Bronchial epithelial cell (primary cell): ENCODE data around the gene ZNF653. TPM values are rescaled to one million over a fixed set of nuclear protein-coding genes. Genes with fewer than 3 reads are reported as not detected.
"Not testable (repeated sequence)": the region's sequence is repeated elsewhere in the genome, so short reads cannot be mapped to it uniquely, and the experiment has no call there.

Source experiments
- DNase-seq: peaks from one replicate; pipeline ENCODE4 v3.0.0-alpha.2; 2010; ENCODE audit warnings: low read depth
- FAIRE-seq: peaks from 2 replicates; lab custom pipeline; 2011; peaks lifted over from hg19 to GRCh38; lab: Jason Lieb, UNC
- H3K27me3 ChIP-seq: 2 replicates; pipeline ENCODE4 v1.5.1; 2011; ENCODE audit warnings: low read length; ENCODE audit not compliant: control insufficient read depth, insufficient read depth
- H3K36me3 ChIP-seq: 2 replicates; pipeline ENCODE4 v1.5.1; 2011; ENCODE audit warnings: low read length; ENCODE audit not compliant: control insufficient read depth, insufficient read depth
- H3K4me3 ChIP-seq: 2 replicates; pipeline ENCODE4 v1.5.1; 2011; ENCODE audit warnings: mild to moderate bottlenecking, low read depth, low read length, control low read depth
- CTCF ChIP-seq: IDR thresholded peaks from 2 replicates; pipeline ENCODE4 v1.5.1; 2011; ENCODE audit warnings: mild to moderate bottlenecking, moderate library complexity, low read length, control low read depth, inconsistent platforms; ENCODE audit not compliant: insufficient read depth, severe bottlenecking
- total RNA-seq: library from RNA; depleted of rRNA; stranded (reverse); fragments of >200 nt; gene quantifications from 2 replicates; pipeline ENCODE4 v1.2.1, GENCODE V29; 2014

Gene ZNF653
- total RNA-seq, 1 donor from 2014 or later = 5.3 TPM

GRCh38 chr19:11437955-11438354 lies 67.7 kb downstream of the ZNF653 start:
- TF ChIP-seq CTCF = no peak
- H3K36me3 ChIP-seq = peaks cover 27% of the 10 kb centered on the region
- no peaks in the 10 kb centered on the region for H3K27me3 ChIP-seq
- DNase-seq (no peak), FAIRE-seq (no peak)
- H3K4me3 ChIP-seq = no peak overlapping the region

- FAIRE-seq (no peak), DNase-seq (peak; percentile 13)
- H3K36me3 ChIP-seq = peaks cover 16% of the 10 kb centered on the region
- peak overlapping the region; percentile 90 for H3K4me3 ChIP-seq
- no peaks in the 10 kb centered on the region for H3K27me3 ChIP-seq
- no peak for TF ChIP-seq CTCF
Observed at GRCh38 chr19:11435833-11436313, 69.8 kb downstream of the ZNF653 start.

GRCh38 chr19:11435057-11435832 lies 70.4 kb downstream of the ZNF653 start, which contains the start of the genes ODAD3 and PRKCSH:
Gene ODAD3 (minus strand): TSS chr19:11435121. CDS start chr19:11435016, 105 bp downstream.
Gene PRKCSH (plus strand): TSS chr19:11435635. CDS start chr19:11436118, 483 bp downstream.
- Histone ChIP-seq H3K4me3 (peak within 1 kb of the TSS; percentile 90), H3K27me3 (no peaks in the 10 kb centered on the region), H3K36me3 (peaks cover 14% of the 10 kb centered on the region)
- peak; percentile 89 for TF ChIP-seq CTCF
- DNase-seq (peak; percentile 98), FAIRE-seq (peak; percentile 83)

- no peak for DNase-seq
- Histone ChIP-seq H3K4me3 (peak overlapping the region; percentile 90), H3K36me3 (peaks cover 14% of the 10 kb centered on the region), H3K27me3 (no peaks in the 10 kb centered on the region)
- no peak for FAIRE-seq
- TF ChIP-seq CTCF = no peak
Observed at GRCh38 chr19:11434703-11435056, 71.0 kb downstream of the ZNF653 start.

GRCh38 chr19:11433526-11433925 lies 72.1 kb downstream of the ZNF653 start:
- H3K27me3 ChIP-seq, FAIRE-seq: not testable (repeated sequence)
- peaks cover 13% of the 10 kb centered on the region for H3K36me3 ChIP-seq

More at GRCh38 chr19:11433526-11433925, 72.1 kb downstream of the ZNF653 start:
- DNase-seq, H3K4me3 ChIP-seq: not testable (repeated sequence)

Other genes starting within 250 kb of the ZNF653 start
- 10.5 and 21.4 TPM in 2 replicates for gene DOCK6, start 243.3 kb downstream of the ZNF653 start, total RNA-seq
- gene TSPAN16, start 209.7 kb downstream of the ZNF653 start, total RNA-seq = not detected in 2 replicates
- 37.4 and 88.3 TPM in 2 replicates for gene RAB3D, start 166.2 kb downstream of the ZNF653 start, total RNA-seq
- gene TMEM205, start 159.6 kb downstream of the ZNF653 start, total RNA-seq = 70.6 and 116 TPM in 2 replicates
- 7.9 and 11.1 TPM in 2 replicates for gene CCDC159, start 159.3 kb downstream of the ZNF653 start, total RNA-seq
- 1.8 and 6.0 TPM in 2 replicates for gene PLPPR2, start 150.4 kb downstream of the ZNF653 start, total RNA-seq
- 0.53 and 0.90 TPM in 2 replicates for gene SWSAP1, start 131.2 kb downstream of the ZNF653 start, total RNA-seq
- gene EPOR, start 121.5 kb downstream of the ZNF653 start, total RNA-seq = 0.26 and 1.0 TPM in 2 replicates
- 0.26 TPM in 2 replicates for gene RGL3, start 86.5 kb downstream of the ZNF653 start, total RNA-seq
- not detected in 2 replicates for gene ODAD3, start 70.7 kb downstream of the ZNF653 start, total RNA-seq
- gene PRKCSH, start 70.2 kb downstream of the ZNF653 start, total RNA-seq = 67.9 and 75.8 TPM in 2 replicates
- gene ELAVL3, start 24.8 kb downstream of the ZNF653 start, total RNA-seq = not detected in 2 replicates
- 27.7 and 57.4 TPM in 2 replicates for gene ECSIT, start 23.3 kb upstream of the ZNF653 start, total RNA-seq
- gene CNN1, start 33.0 kb upstream of the ZNF653 start, total RNA-seq = not detected in 2 replicates
- 20.3 and 30.7 TPM in 2 replicates for gene ELOF1, start 53.4 kb upstream of the ZNF653 start, total RNA-seq
- gene ACP5, start 71.8 kb upstream of the ZNF653 start, total RNA-seq = 24.5 and 26.2 TPM in 2 replicates
- gene ZNF627, start 91.6 kb upstream of the ZNF653 start, total RNA-seq = 23.9 and 24.5 TPM in 2 replicates
- gene ZNF823, start 233.1 kb upstream of the ZNF653 start, total RNA-seq = 6.1 and 8.4 TPM in 2 replicates